H1 (cell line): Measurements from ENCODE around the gene WDR91. TPM values are rescaled to one million over a fixed set of nuclear protein-coding genes. Genes with fewer than 3 reads are reported as not detected.

Source experiments
- CTCF ChIA-PET: fragments of 300-600 bp; sonication (Branson Sonifier 250); formaldehyde crosslinking; loops from one replicate; lab custom pipeline; 2021; ENCODE audit not compliant: partially characterized antibody; lab: Charles Lee
- POLR2A ChIA-PET: fragments of 300-600 bp; sonication (Branson Sonifier 250); formaldehyde crosslinking; loops from one replicate; lab custom pipeline; 2021; ENCODE audit warnings: inconsistent platforms; ENCODE audit not compliant: partially characterized antibody; lab: Charles Lee
- DNase-seq, 2 experiments: peaks; one replicate each; pipeline versions ENCODE4 v3.0.0 to v3.0.0-alpha.2; 2010 to 2022; ENCODE audit warnings: low spot score in 2 of 2, low read depth in 1 of 2, mixed read lengths in 1 of 2
- FAIRE-seq: peaks from 2 replicates; lab custom pipeline; 2011; peaks lifted over from hg19 to GRCh38; lab: Jason Lieb, UNC
- H2AFZ ChIP-seq: 2 replicates; pipeline ENCODE4 v1.8.1; 2012; ENCODE audit warnings: low read length, inconsistent platforms
- H2AK5ac ChIP-seq: 2 replicates; pipeline ENCODE4 v1.6.1; 2013; ENCODE audit warnings: low read depth, low read length
- H2BK120ac ChIP-seq: replicated peaks from 2 replicates; pipeline ENCODE3; 2013; ENCODE audit warnings: low read depth, low read length, inconsistent platforms
- H2BK12ac ChIP-seq: 2 replicates; pipeline ENCODE4 v1.6.1; 2013; ENCODE audit warnings: low read depth, low read length
- H2BK15ac ChIP-seq: 2 replicates; pipeline ENCODE4 v1.6.1; 2013; ENCODE audit warnings: low read length
- H2BK20ac ChIP-seq: 2 replicates; pipeline ENCODE4 v1.6.1; 2013; ENCODE audit warnings: low read length
- H2BK5ac ChIP-seq: 2 replicates; pipeline ENCODE4 v1.6.1; 2013; ENCODE audit warnings: low read depth, low read length
- H3K14ac ChIP-seq: 2 replicates; pipeline ENCODE4 v1.6.1; 2013; ENCODE audit warnings: inconsistent platforms; ENCODE audit not compliant: insufficient read length
- H3K18ac ChIP-seq: 2 replicates; pipeline ENCODE4 v1.6.1; 2013; ENCODE audit warnings: low read length; ENCODE audit errors: extremely low read depth
- H3K23ac ChIP-seq: 2 replicates; pipeline ENCODE4 v1.6.1; 2013; ENCODE audit warnings: inconsistent platforms; ENCODE audit not compliant: insufficient read length
- H3K23me2 ChIP-seq: 2 replicates; pipeline ENCODE4 v1.6.1; 2013; ENCODE audit warnings: low read depth, low read length
- H3K27ac ChIP-seq: 2 replicates; pipeline ENCODE4 v1.6.1; 2011; ENCODE audit warnings: low read depth, low read length, inconsistent platforms
- H3K27me3 ChIP-seq, 4 experiments: replicated peaks in 1 of 4; 1 replicate in 1 of 4; 2 replicates in 3 of 4; pipeline versions ENCODE4 v1.6.1 to v1.8.1; 2011 to 2013; ENCODE audit warnings: low read length in 3 of 4, mild to moderate bottlenecking in 3 of 4, inconsistent platforms in 2 of 4, mixed read lengths in 2 of 4, moderate library complexity in 1 of 4; ENCODE audit not compliant: control insufficient read depth in 3 of 4, insufficient read depth in 3 of 4; ENCODE audit errors: extremely low read depth in 1 of 4
- H3K36me3 ChIP-seq, 4 experiments: 2 replicates each; pipeline versions ENCODE4 v1.6.1 to v1.8.1; 2011 to 2013; ENCODE audit warnings: mild to moderate bottlenecking in 4 of 4, low read length in 3 of 4, moderate library complexity in 2 of 4, control low read depth in 1 of 4, inconsistent platforms in 1 of 4; ENCODE audit not compliant: insufficient read depth in 4 of 4, control insufficient read depth in 2 of 4
- H3K4ac ChIP-seq: replicated peaks from 2 replicates; pipeline ENCODE3; 2013; ENCODE audit warnings: low read length, low read depth, mixed read lengths, inconsistent platforms; ENCODE audit not compliant: insufficient read length
- H3K4me1 ChIP-seq, 4 experiments: replicated peaks in 1 of 4; 1 replicate in 1 of 4; 2 replicates in 3 of 4; pipeline versions ENCODE4 v1.6.1 to v1.8.1; 2011 to 2013; ENCODE audit warnings: low read length in 3 of 4, inconsistent platforms in 2 of 4, mixed read lengths in 1 of 4; ENCODE audit not compliant: insufficient read depth in 4 of 4, control insufficient read depth in 3 of 4
- H3K4me2 ChIP-seq, 2 experiments: 2 replicates each; pipeline versions ENCODE4 v1.6.1 to v1.8.1; 2011 to 2013; ENCODE audit warnings: low read depth in 2 of 2, low read length in 2 of 2, control low read depth in 1 of 2, inconsistent platforms in 1 of 2, mild to moderate bottlenecking in 1 of 2; ENCODE audit not compliant: insufficient read depth in 1 of 2
- H3K4me3 ChIP-seq, 4 experiments: fragments of 200-600, 300-600 bp in 1 of 4; sonication (generic), shearing (Covaris generic), sonication (Bioruptor Twin) in 1 of 4; 2 replicates each; pipeline versions ENCODE4 v1.5.1 to v1.8.1; 2011 to 2016; ENCODE audit warnings: low read length in 4 of 4, low read depth in 3 of 4, control low read depth in 2 of 4, inconsistent platforms in 2 of 4, mild to moderate bottlenecking in 2 of 4, mixed read lengths in 1 of 4, moderate library complexity in 1 of 4; ENCODE audit not compliant: insufficient read depth in 2 of 4; ENCODE audit errors: extremely low read depth in 1 of 4
- H3K56ac ChIP-seq: replicated peaks from 2 replicates; pipeline ENCODE3; 2013; ENCODE audit warnings: low read depth, mild to moderate bottlenecking, mixed read lengths, low read length, inconsistent platforms; ENCODE audit not compliant: insufficient read length
- H3K79me1 ChIP-seq: 2 replicates; pipeline ENCODE4 v1.6.1; 2013; ENCODE audit warnings: low read depth, low read length, control low read depth
- H3K79me2 ChIP-seq, 2 experiments: 2 replicates each; pipeline versions ENCODE4 v1.6.1 to v1.8.1; 2012 to 2013; ENCODE audit warnings: low read length in 2 of 2, mild to moderate bottlenecking in 2 of 2, inconsistent platforms in 1 of 2; ENCODE audit not compliant: insufficient read depth in 2 of 2, control insufficient read depth in 1 of 2
- H3K9ac ChIP-seq, 4 experiments: replicated peaks in 1 of 4; 1 replicate in 1 of 4; 2 replicates in 3 of 4; pipeline versions ENCODE4 v1.6.1 to v1.8.1; 2011 to 2013; ENCODE audit warnings: low read depth in 3 of 4, low read length in 3 of 4, control low read depth in 2 of 4, mild to moderate bottlenecking in 2 of 4, moderate library complexity in 2 of 4, inconsistent platforms in 1 of 4; ENCODE audit errors: extremely low read depth in 1 of 4
- H3K9me3 ChIP-seq, 2 experiments: 2 replicates each; pipeline versions ENCODE4 v1.6.1 to v1.8.1; 2012 to 2013; ENCODE audit warnings: mild to moderate bottlenecking in 2 of 2, moderate library complexity in 2 of 2, control low read depth in 1 of 2, inconsistent platforms in 1 of 2, low read depth in 1 of 2, low read length in 1 of 2, mixed read lengths in 1 of 2; ENCODE audit not compliant: insufficient read depth in 2 of 2
- H4K20me1 ChIP-seq, 2 experiments: replicated peaks in 1 of 2; 2 replicates each; pipeline versions ENCODE3 to v1.8.1; 2011 to 2013; ENCODE audit warnings: inconsistent platforms in 2 of 2, low read length in 2 of 2, mild to moderate bottlenecking in 1 of 2; ENCODE audit not compliant: insufficient read depth in 2 of 2, control insufficient read depth in 1 of 2
- H4K5ac ChIP-seq: 2 replicates; pipeline ENCODE4 v1.6.1; 2013; ENCODE audit warnings: low read length, low read depth, mixed read lengths, inconsistent platforms; ENCODE audit not compliant: insufficient read length
- H4K8ac ChIP-seq: 2 replicates; pipeline ENCODE4 v1.8.0; 2013; ENCODE audit warnings: mild to moderate bottlenecking, moderate library complexity, low read length, inconsistent platforms; ENCODE audit not compliant: insufficient read depth; ENCODE audit errors: extremely low read depth
- H4K91ac ChIP-seq: replicated peaks from 2 replicates; pipeline ENCODE3; 2013; ENCODE audit warnings: low read length, mixed read lengths, inconsistent platforms; ENCODE audit not compliant: insufficient read length
- EP300 ChIP-seq, 2 experiments: IDR thresholded peaks; 1 replicate in 1 of 2; 2 replicates in 1 of 2; pipeline ENCODE4 v1.6.1; 2011 to 2012; ENCODE audit warnings: low read depth in 2 of 2, low read length in 2 of 2, mild to moderate bottlenecking in 2 of 2, borderline replicate concordance in 1 of 2, inconsistent platforms in 1 of 2, moderate library complexity in 1 of 2
- HDAC6 ChIP-seq: IDR thresholded peaks from one replicate; pipeline ENCODE4 v1.7.1; 2012; ENCODE audit warnings: low read depth, mild to moderate bottlenecking, inconsistent platforms, low read length, moderate library complexity
- POU5F1 ChIP-seq: IDR thresholded peaks from 2 replicates; pipeline ENCODE4 v1.6.1; 2011; ENCODE audit warnings: low read depth, mild to moderate bottlenecking, low read length, moderate library complexity
- SAP30 ChIP-seq: fragments of 300-600 bp; sonication (generic); IDR thresholded peaks from 2 replicates; pipeline ENCODE4 v1.7.1; 2012; ENCODE audit warnings: low read length, moderate library complexity, mild to moderate bottlenecking, inconsistent platforms; ENCODE audit not compliant: insufficient read depth, insufficient replicate concordance
- WGBS, 2 experiments: shearing (Covaris generic) in 1 of 2; methylation state at CpG; one replicate each; pipeline versions ENCODE4 v1.1.6 to v1.1.7; 2013 to 2015; ENCODE audit warnings: low lambda C conversion rate in 2 of 2, mixed read lengths in 2 of 2, inconsistent platforms in 1 of 2, low coverage in 1 of 2, missing lambda C conversion rate in 1 of 2; ENCODE audit not compliant: insufficient replicate concordance in 2 of 2, insufficient coverage in 1 of 2, insufficient read length in 1 of 2; ENCODE audit errors: extremely low coverage in 1 of 2, missing lambda C conversion rate in 1 of 2; 5-methylcytosine and 5-hydroxymethylcytosine counted together
- polyA plus RNA-seq, 7 experiments: library from polyadenylated mRNA; depleted of rRNA in 3 of 7; stranded (reverse) in 5 of 7; unstranded in 2 of 7; fragments of >200 nt in 5 of 7; fragments of 200-250 nt in 2 of 7; gene quantifications; 1 replicate in 5 of 7; 2 replicates in 1 of 7; 4 replicates in 1 of 7; pipeline versions ENCODE4 v1.2.1 to v1.2.3, GENCODE V29; 2011 to 2013; ENCODE audit warnings: missing spikeins in 2 of 7, mixed read lengths in 2 of 7
- total RNA-seq: library from RNA; stranded (reverse); fragmentation: NEBNext Ultra II Directional; extraction: Animal tissue kit (Norgen Biotek cat#: 25700); gene quantifications from 2 replicates; pipeline ENCODE4 v1.2.1, GENCODE V29; 2021

Gene WDR91
- total and polyA plus RNA-seq, 2 of the 8 experiments (the other 6 are each of a cell fraction or from before 2014, with no cell fraction given): 8.2 to 14.7 TPM

GRCh38 chr7:135159359-135160085, 51.8 kb downstream of the WDR91 start:
- DNase-seq: no peak
- Histone ChIP-seq H4K5ac (no peak overlapping the region), H2BK12ac (no peak overlapping the region), H3K79me1 (no peaks in the 10 kb centered on the region; the same call in 1 of the 2 replicates), H3K27me3 (no peaks in the 10 kb centered on the region), H2BK20ac (no peak overlapping the region)
- WGBS, 2 experiments: 87% methylated on average over 2 of the region's 2 CpGs; no CpG with 5 or more reads in 1 of the 2 experiments
- FAIRE-seq: no peak
- TF ChIP-seq EP300 (IDR thresholded peaks at IDR 0.05; ENCODE audit: borderline replicate concordance in 1 of 2, low read depth in 2 of 2, low read length in 2 of 2): no peak
- TF ChIP-seq SAP30: no peak
- TF ChIP-seq HDAC6: no peak
- TF ChIP-seq POU5F1: no peak
- TF ChIP-seq, all 59 proteins: peak for 0
- Histone ChIP-seq H2AFZ (no peak overlapping the region), H3K4me3 (no peak overlapping the region), H2BK5ac (no peak overlapping the region), H3K4ac (no peak overlapping the region), H3K23me2 (no peaks in the 10 kb centered on the region), H3K4me1 (0 out of 7 replicates have a peak, but pooled peaks cover 0 to 2% (median 0%) of the 10 kb centered on the region in 4 experiments), H3K18ac (no peak overlapping the region), H2BK15ac (no peak overlapping the region), H4K91ac (no peak overlapping the region), H3K56ac (no peak overlapping the region), H3K4me2 (no peak overlapping the region), H2AK5ac (no peak overlapping the region), H3K36me3 (peaks cover 0 to 11% (median 5%) of the 10 kb centered on the region in 4 experiments; a peak in 4 of 8 replicates), H3K23ac (no peak overlapping the region), H3K9me3 (peaks cover 22 to 25% of the 10 kb centered on the region in 2 experiments), H3K14ac (no peak overlapping the region), H3K9ac (no peak overlapping the region), H3K27ac (no peak overlapping the region), H4K8ac (no peak overlapping the region), H4K20me1 (no peaks in the 10 kb centered on the region), H2BK120ac (no peak overlapping the region), H3K79me2 (no peaks in the 10 kb centered on the region)
- ChIA-PET CTCF (interaction anchor here (0.9 to 3.5 kb wide), 2 partner anchors 9 to 13 kb away, joined by 3 to 12 read pairs; no protein-coding TSS in a partner anchor), POLR2A (interaction anchor here (0.9 to 5.7 kb wide), 4 partner anchors 10 to 173 kb away, joined by 3 to 32 read pairs (median 5); partner anchors contain the start of genes AGBL3, CYREN and TMEM140)
